NT2/D1 (cell line): ENCODE data around the gene BMP3.

ENCODE experiments used
- SUZ12 ChIP-seq: IDR thresholded peaks from 2 replicates; pipeline ENCODE4 v1.6.1; 2011; ENCODE audit not compliant: insufficient read length, insufficient read depth; ENCODE audit errors: extremely low read depth
- YY1 ChIP-seq: IDR thresholded peaks from 2 replicates; pipeline ENCODE4 v1.6.1; 2011; ENCODE audit not compliant: insufficient read length, insufficient read depth
- ZNF274 ChIP-seq: IDR thresholded peaks from 2 replicates; pipeline ENCODE4 v1.6.1; 2011; ENCODE audit warnings: mild to moderate bottlenecking, low read depth, low read length

GRCh38 chr4:81102107-81102506, 71.6 kb downstream of the BMP3 start:
- TF ChIP-seq ZNF274 (no peak), YY1 (no peak), SUZ12 (no peak)
